CD4-positive, alpha-beta T cell treated with Interleukin-15 for 4 hours (primary cell): ENCODE measurements around the gene UBC.
A peak's percentile ranks its signal among the peaks of the same experiment; 100 is the strongest.

Source experiments
- DNase-seq: peaks from one replicate; pipeline ENCODE4 v3.0.0-alpha.2; 2020; ENCODE audit warnings: low spot score

Gene UBC

GRCh38 chr12:124914392-124915238, at the start of gene UBC:
Gene UBC, minus strand, starts transcription at chr12:124914650. Its CDS starts 879 bp downstream, at chr12:124913771.
- DNase-seq, result peak; percentile 92

- DNase-seq, result no peak
Measured at GRCh38 chr12:124963211-124963610, 48.8 kb upstream of the UBC start.

- DNase-seq, result no peak
Measured at GRCh38 chr12:124961055-124961454, 46.6 kb upstream of the UBC start.

- no peak for DNase-seq
Measured at GRCh38 chr12:124956571-124956970, 42.1 kb upstream of the UBC start.

GRCh38 chr12:124954771-124955170, 40.3 kb upstream of the UBC start:
- no peak for DNase-seq

- no peak for DNase-seq
Measured at GRCh38 chr12:124953689-124954405, 39.4 kb upstream of the UBC start.

- DNase-seq, result no peak
Measured at GRCh38 chr12:124952801-124953200, 38.4 kb upstream of the UBC start.

- no peak for DNase-seq
Measured at GRCh38 chr12:124952295-124952694, 37.8 kb upstream of the UBC start.

- no peak for DNase-seq
Measured at GRCh38 chr12:124949779-124950728, 35.6 kb upstream of the UBC start.

GRCh38 chr12:124949066-124949465, 34.6 kb upstream of the UBC start:
- no peak for DNase-seq

GRCh38 chr12:124947561-124948398, 33.3 kb upstream of the UBC start:
- no peak for DNase-seq

GRCh38 chr12:124947013-124947412, 32.6 kb upstream of the UBC start:
- no peak for DNase-seq

GRCh38 chr12:124946447-124946793, 32.0 kb upstream of the UBC start:
- DNase-seq, result no peak

GRCh38 chr12:124941170-124941527, 26.7 kb upstream of the UBC start:
- no peak for DNase-seq

- DNase-seq, result peak; percentile 84
Measured at GRCh38 chr12:124940393-124941169, 26.1 kb upstream of the UBC start.

- DNase-seq, result no peak
Measured at GRCh38 chr12:124940143-124940392, 25.6 kb upstream of the UBC start.

- peak; percentile 90 for DNase-seq
Measured at GRCh38 chr12:124939421-124940142, 25.1 kb upstream of the UBC start.

- peak; percentile 67 for DNase-seq
Measured at GRCh38 chr12:124939079-124939420, 24.6 kb upstream of the UBC start.

- DNase-seq, result no peak
Measured at GRCh38 chr12:124938587-124938986, 24.1 kb upstream of the UBC start.

- DNase-seq, result no peak
Measured at GRCh38 chr12:124938108-124938507, 23.7 kb upstream of the UBC start.
